HCT116 (cell line): ENCODE results near the gene UXS1. TPM values are rescaled to one million over a fixed set of nuclear protein-coding genes. Genes with fewer than 3 reads are reported as not detected.

Experiments used
- ATAC-seq: fragments of 200-7000 bp; cut with Tn5 transposase; 2 replicates; pipeline ENCODE4 v1.9.1; 2020; ENCODE audit warnings: mild to moderate bottlenecking, moderate library complexity
- BruUV-seq: library from RNA; stranded (reverse); fragments of 400-500 nt; replicated peaks from 2 replicates; lab custom pipeline; 2021; lab: Mats Ljungman, UMichigan
- CTCF ChIA-PET: fragments of 300-600 bp; sonication (Branson Sonifier 250); formaldehyde crosslinking; loops from one replicate; lab custom pipeline; 2021; ENCODE audit warnings: antibody characterized with exemption; lab: Charles Lee
- POLR2A ChIA-PET: fragments of 300-600, 350-600 bp; sonication (Branson Sonifier 250); formaldehyde crosslinking; loops from one replicate; lab custom pipeline; 2021; ENCODE audit warnings: antibody characterized with exemption; lab: Charles Lee
- RAD21 ChIA-PET, 2 experiments: fragments of 300-600 bp; sonication (Branson Sonifier 250); formaldehyde crosslinking; loops; one replicate each; lab custom pipeline; 2023; ENCODE audit warnings: low total read pairs in 2 of 2; ENCODE audit not compliant: uncharacterized antibody in 2 of 2, unreplicated experiment in 2 of 2, low non-redundant PET in 1 of 2; lab: Charles Lee
- DNase-seq: peaks from one replicate; pipeline ENCODE4 v3.0.0-alpha.2; 2010; ENCODE audit warnings: low read depth, low spot score
- H2AFZ ChIP-seq: fragments of 200-600 bp; shearing (Covaris generic), sonication (generic); 2 replicates; pipeline ENCODE4 v1.6.1; 2017; ENCODE audit warnings: low read depth, mixed run types, mixed read lengths, antibody characterized with exemption, low read length; ENCODE audit not compliant: poor library complexity, severe bottlenecking
- H3K27ac ChIP-seq: 2 replicates; pipeline ENCODE4 v1.5.1; 2012; ENCODE audit warnings: low read depth, low read length
- H3K27me3 ChIP-seq: fragments of 200-600 bp; sonication (generic); 2 replicates; pipeline ENCODE4 v1.6.1; 2016; ENCODE audit warnings: mixed run types, low read length, mixed read lengths; ENCODE audit not compliant: insufficient read depth
- H3K36me3 ChIP-seq, 2 experiments: fragments of 200-500 bp in 1 of 2; fragments of 200-600 bp in 1 of 2; sonication (Bioruptor generic) in 1 of 2; sonication (generic) in 1 of 2; 2 replicates each; pipeline versions ENCODE4 v1.5.1 to v1.6.1; 2014 to 2016; ENCODE audit warnings: low read length in 2 of 2, inconsistent platforms in 1 of 2, mixed read lengths in 1 of 2, mixed run types in 1 of 2; ENCODE audit not compliant: insufficient read depth in 2 of 2, control insufficient read depth in 1 of 2
- H3K4me1 ChIP-seq, 2 experiments: fragments of 200-600 bp in 1 of 2; sonication (generic) in 1 of 2; 2 replicates each; pipeline versions ENCODE4 v1.5.1 to v1.6.1; 2012 to 2017; ENCODE audit warnings: low read length in 2 of 2, inconsistent platforms in 1 of 2, mild to moderate bottlenecking in 1 of 2, mixed read lengths in 1 of 2, mixed run types in 1 of 2, moderate library complexity in 1 of 2; ENCODE audit not compliant: insufficient read depth in 2 of 2, control insufficient read depth in 1 of 2
- H3K4me2 ChIP-seq: fragments of 200-600 bp; sonication (generic); 2 replicates; pipeline ENCODE4 v1.6.1; 2017; ENCODE audit warnings: mixed run types, low read length, mixed read lengths
- H3K4me3 ChIP-seq, 2 experiments: fragments of 200-600 bp in 1 of 2; sonication (generic) in 1 of 2; replicated peaks in 1 of 2; 2 replicates each; pipeline ENCODE4 v1.5.1; 2011 to 2016; ENCODE audit warnings: low read length in 2 of 2, control low read depth in 1 of 2, low read depth in 1 of 2, mild to moderate bottlenecking in 1 of 2, mixed read lengths in 1 of 2, mixed run types in 1 of 2
- H3K79me2 ChIP-seq: fragments of 200-600 bp; sonication (generic); 2 replicates; pipeline ENCODE4 v1.6.1; 2017; ENCODE audit warnings: mild to moderate bottlenecking, mixed run types, low read length, moderate library complexity, mixed read lengths; ENCODE audit not compliant: insufficient read depth
- H3K9ac ChIP-seq: fragments of 200-600 bp; sonication (generic); 2 replicates; pipeline ENCODE4 v1.6.1; 2016; ENCODE audit warnings: low read length, mixed read lengths
- H3K9me2 ChIP-seq: fragments of 200-600 bp; sonication (generic), shearing (Covaris generic); 2 replicates; pipeline ENCODE4 v1.6.1; 2017; ENCODE audit warnings: mixed run types, mild to moderate bottlenecking, moderate library complexity; ENCODE audit not compliant: insufficient read depth
- H3K9me3 ChIP-seq, 2 experiments: fragments of 200-500 bp in 1 of 2; fragments of 200-600 bp in 1 of 2; sonication (Bioruptor generic) in 1 of 2; sonication (generic) in 1 of 2; 2 replicates each; pipeline ENCODE4 v1.6.1; 2014 to 2017; ENCODE audit warnings: low read length in 2 of 2, mixed read lengths in 2 of 2, inconsistent platforms in 1 of 2, low read depth in 1 of 2, mild to moderate bottlenecking in 1 of 2, mixed run types in 1 of 2, moderate library complexity in 1 of 2; ENCODE audit not compliant: control insufficient read depth in 1 of 2, insufficient read depth in 1 of 2
- H4K20me1 ChIP-seq: fragments of 200-600 bp; sonication (generic), shearing (Covaris generic); 2 replicates; pipeline ENCODE4 v1.6.1; 2017; ENCODE audit warnings: mixed run types, mild to moderate bottlenecking, moderate library complexity; ENCODE audit not compliant: insufficient read depth
- CEBPB ChIP-seq: IDR thresholded peaks from 2 replicates; pipeline ENCODE4 v1.6.1; 2012; ENCODE audit warnings: low read depth
- EZH2 ChIP-seq: fragments of 200-600 bp; sonication (generic); IDR thresholded peaks from 2 replicates; pipeline ENCODE4 v1.6.1; 2017; ENCODE audit warnings: antibody characterized with exemption, mixed run types
- JUND ChIP-seq: IDR thresholded peaks from 2 replicates; pipeline ENCODE4 v1.6.1; 2012
- POLR2AphosphoS5 ChIP-seq: IDR thresholded peaks from 2 replicates; pipeline ENCODE4 v1.6.1; 2011; ENCODE audit warnings: mild to moderate bottlenecking, low read depth, low read length, moderate library complexity
- TCF7L2 ChIP-seq: IDR thresholded peaks from 2 replicates; pipeline ENCODE4 v1.7.0; 2011; ENCODE audit warnings: borderline replicate concordance, inconsistent platforms; ENCODE audit not compliant: insufficient read depth, insufficient read length; ENCODE audit errors: extremely low read depth
- YY1 ChIP-seq: IDR thresholded peaks from 2 replicates; pipeline ENCODE4 v1.6.1; 2011; ENCODE audit warnings: low read length, low read depth, moderate library complexity, mild to moderate bottlenecking; ENCODE audit not compliant: insufficient replicate concordance; ENCODE audit errors: extremely low read depth
- ZFX ChIP-seq: fragments of 450-650 bp; IDR thresholded peaks from 2 replicates; pipeline ENCODE4 v1.6.1; 2017
- intact Hi-C: fragments of 100-400 bp; cut with micrococcal nuclease; formaldehyde crosslinking; loops from 2 replicates; pipeline ENCODE4 v1.10.0; 2022
- total RNA-seq: library from RNA; stranded (reverse); gene quantifications from one replicate; pipeline ENCODE4 v1.2.1, GENCODE V29; 2021; ENCODE audit not compliant: unreplicated experiment
- TF ChIP-seq, protein P1 (sequence below), 3 experiments: fragments of 200-600 bp in 1 of 3; sonication (generic) in 1 of 3; IDR thresholded peaks in 2 of 3; conservative IDR thresholded peaks in 1 of 3; 2 replicates each; pipeline ENCODE4 v1.5.1; 2012 to 2017; ENCODE audit warnings: low read depth in 2 of 3, low read length in 2 of 3, antibody characterized with exemption in 1 of 3, borderline replicate concordance in 1 of 3, control low read depth in 1 of 3, mild to moderate bottlenecking in 1 of 3, mixed read lengths in 1 of 3, mixed run types in 1 of 3, moderate library complexity in 1 of 3; ENCODE audit not compliant: insufficient read depth in 1 of 3
- TF ChIP-seq, protein P2 (sequence below): IDR thresholded peaks from 2 replicates; pipeline ENCODE4 v1.6.1; 2012; ENCODE audit warnings: low read depth
- TF ChIP-seq, protein P3 (sequence below): IDR thresholded peaks from 2 replicates; pipeline ENCODE4 v1.6.1; 2012

Gene UXS1
- total RNA-seq, 1 experiment from 2014 or later, result 45.7 TPM

GRCh38 chr2:106208874-106209273 is 14.8 kb upstream of the UXS1 start:
- Histone ChIP-seq H3K79me2 (no peaks in the 10 kb centered on the region), H3K36me3 (no peaks in the 10 kb centered on the region), H3K9me2 (no peaks in the 10 kb centered on the region), H3K4me2 (no peak overlapping the region), H3K27me3 (no peaks in the 10 kb centered on the region), H3K27ac (no peak overlapping the region), H3K9me3 (no peaks in the 10 kb centered on the region; a peak in 1 of 4 replicates), H3K4me1 (no peaks in the 10 kb centered on the region), H3K9ac (no peak overlapping the region), H3K4me3 (no peak overlapping the region), H2AFZ (no peak overlapping the region), H4K20me1 (no peaks in the 10 kb centered on the region)
- intact Hi-C loops, result no loop called here
- POLR2A ChIA-PET, result no interaction called here
- TF ChIP-seq, protein P1, sequence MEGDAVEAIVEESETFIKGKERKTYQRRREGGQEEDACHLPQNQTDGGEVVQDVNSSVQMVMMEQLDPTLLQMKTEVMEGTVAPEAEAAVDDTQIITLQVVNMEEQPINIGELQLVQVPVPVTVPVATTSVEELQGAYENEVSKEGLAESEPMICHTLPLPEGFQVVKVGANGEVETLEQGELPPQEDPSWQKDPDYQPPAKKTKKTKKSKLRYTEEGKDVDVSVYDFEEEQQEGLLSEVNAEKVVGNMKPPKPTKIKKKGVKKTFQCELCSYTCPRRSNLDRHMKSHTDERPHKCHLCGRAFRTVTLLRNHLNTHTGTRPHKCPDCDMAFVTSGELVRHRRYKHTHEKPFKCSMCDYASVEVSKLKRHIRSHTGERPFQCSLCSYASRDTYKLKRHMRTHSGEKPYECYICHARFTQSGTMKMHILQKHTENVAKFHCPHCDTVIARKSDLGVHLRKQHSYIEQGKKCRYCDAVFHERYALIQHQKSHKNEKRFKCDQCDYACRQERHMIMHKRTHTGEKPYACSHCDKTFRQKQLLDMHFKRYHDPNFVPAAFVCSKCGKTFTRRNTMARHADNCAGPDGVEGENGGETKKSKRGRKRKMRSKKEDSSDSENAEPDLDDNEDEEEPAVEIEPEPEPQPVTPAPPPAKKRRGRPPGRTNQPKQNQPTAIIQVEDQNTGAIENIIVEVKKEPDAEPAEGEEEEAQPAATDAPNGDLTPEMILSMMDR (IDR thresholded peaks at IDR 0.05 in 2 of 3, conservative IDR thresholded peaks at IDR 0.05 in 1 of 3; ENCODE audit: borderline replicate concordance in 1 of 3, insufficient read depth in 1 of 3, low read depth in 2 of 3, low read length in 2 of 3), result no peak
- TF ChIP-seq CEBPB, result no peak
- TF ChIP-seq, protein P2, sequence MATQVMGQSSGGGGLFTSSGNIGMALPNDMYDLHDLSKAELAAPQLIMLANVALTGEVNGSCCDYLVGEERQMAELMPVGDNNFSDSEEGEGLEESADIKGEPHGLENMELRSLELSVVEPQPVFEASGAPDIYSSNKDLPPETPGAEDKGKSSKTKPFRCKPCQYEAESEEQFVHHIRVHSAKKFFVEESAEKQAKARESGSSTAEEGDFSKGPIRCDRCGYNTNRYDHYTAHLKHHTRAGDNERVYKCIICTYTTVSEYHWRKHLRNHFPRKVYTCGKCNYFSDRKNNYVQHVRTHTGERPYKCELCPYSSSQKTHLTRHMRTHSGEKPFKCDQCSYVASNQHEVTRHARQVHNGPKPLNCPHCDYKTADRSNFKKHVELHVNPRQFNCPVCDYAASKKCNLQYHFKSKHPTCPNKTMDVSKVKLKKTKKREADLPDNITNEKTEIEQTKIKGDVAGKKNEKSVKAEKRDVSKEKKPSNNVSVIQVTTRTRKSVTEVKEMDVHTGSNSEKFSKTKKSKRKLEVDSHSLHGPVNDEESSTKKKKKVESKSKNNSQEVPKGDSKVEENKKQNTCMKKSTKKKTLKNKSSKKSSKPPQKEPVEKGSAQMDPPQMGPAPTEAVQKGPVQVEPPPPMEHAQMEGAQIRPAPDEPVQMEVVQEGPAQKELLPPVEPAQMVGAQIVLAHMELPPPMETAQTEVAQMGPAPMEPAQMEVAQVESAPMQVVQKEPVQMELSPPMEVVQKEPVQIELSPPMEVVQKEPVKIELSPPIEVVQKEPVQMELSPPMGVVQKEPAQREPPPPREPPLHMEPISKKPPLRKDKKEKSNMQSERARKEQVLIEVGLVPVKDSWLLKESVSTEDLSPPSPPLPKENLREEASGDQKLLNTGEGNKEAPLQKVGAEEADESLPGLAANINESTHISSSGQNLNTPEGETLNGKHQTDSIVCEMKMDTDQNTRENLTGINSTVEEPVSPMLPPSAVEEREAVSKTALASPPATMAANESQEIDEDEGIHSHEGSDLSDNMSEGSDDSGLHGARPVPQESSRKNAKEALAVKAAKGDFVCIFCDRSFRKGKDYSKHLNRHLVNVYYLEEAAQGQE, result no peak
- no peak for TF ChIP-seq YY1
- no peak for TF ChIP-seq EZH2
- TF ChIP-seq, protein P3, sequence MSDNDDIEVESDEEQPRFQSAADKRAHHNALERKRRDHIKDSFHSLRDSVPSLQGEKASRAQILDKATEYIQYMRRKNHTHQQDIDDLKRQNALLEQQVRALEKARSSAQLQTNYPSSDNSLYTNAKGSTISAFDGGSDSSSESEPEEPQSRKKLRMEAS, result no peak
- TF ChIP-seq JUND, result no peak
- TF ChIP-seq TCF7L2, result no peak
- TF ChIP-seq ZFX, result no peak
- no peak for TF ChIP-seq POLR2AphosphoS5
- ATAC-seq, result no peak
- CTCF ChIA-PET, result no interaction called here
- BruUV-seq, result no TSS peak
- RAD21 ChIA-PET, result no interaction called here
- no peak for DNase-seq
